ENCODE data around the gene PCCB.
"Not testable (repeated sequence)": the region's sequence is repeated elsewhere in the genome, so short reads cannot be mapped to it uniquely, and the experiment has no call there.

Gene PCCB

DNA sequence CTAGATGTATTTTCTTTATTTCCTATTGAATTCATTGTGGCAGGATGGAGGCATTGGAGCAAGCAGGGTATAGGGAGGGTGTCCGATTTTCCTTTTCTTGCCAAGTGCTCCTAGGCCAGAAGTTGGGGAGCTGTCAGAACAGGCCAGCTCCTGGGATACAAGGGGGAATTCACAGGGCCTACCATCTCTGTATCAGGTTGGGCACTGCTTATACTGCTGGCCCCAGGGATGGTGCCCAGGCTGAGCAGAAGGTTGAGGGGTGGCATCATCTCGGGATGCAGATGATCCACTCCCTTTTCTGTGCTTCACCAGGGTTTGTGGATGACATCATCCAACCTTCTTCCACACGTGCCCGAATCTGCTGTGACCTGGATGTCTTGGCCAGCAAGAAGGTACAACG, 79.5 kb downstream of the PCCB start:
- no peak for DNase-seq

DNA sequence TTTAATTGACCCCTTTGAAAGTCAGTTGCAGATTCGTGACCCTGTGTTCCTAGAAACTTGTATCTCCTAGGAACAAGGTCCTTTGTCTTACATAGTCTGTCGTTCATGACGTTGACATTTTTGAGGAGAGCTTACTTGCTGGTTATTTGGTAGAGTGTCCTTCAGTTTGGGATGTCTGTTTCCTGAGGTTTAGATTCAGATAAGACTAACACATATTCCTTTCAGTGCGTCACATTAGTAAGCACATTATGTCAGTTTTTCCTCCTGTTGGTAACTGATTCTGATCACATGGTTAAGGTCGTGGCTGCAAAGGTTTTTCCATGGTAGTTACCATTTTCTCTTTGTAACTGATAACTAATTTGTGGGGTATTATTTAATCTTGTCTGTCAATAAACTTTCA, 80.8 kb downstream of the PCCB start:
- no peak for DNase-seq

DNA sequence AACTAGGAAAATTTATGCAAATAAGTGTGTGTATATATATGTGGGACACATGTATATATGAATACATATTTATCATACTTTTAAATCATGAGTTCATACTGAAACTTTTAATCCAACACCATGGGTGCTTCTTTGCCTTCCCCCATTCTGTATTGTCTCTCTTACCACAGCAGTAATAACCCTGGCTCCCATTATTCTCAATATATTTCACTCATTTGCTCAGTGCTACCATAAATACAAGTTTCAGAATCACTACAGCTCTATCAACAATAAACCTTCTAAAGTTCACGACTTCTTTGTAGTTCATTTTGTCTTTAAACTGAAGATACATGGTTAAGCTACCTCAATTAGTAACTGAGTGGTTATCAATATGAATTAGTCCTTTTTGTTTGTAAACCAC, 82.2 kb downstream of the PCCB start:
- DNase-seq, result no peak

DNA sequence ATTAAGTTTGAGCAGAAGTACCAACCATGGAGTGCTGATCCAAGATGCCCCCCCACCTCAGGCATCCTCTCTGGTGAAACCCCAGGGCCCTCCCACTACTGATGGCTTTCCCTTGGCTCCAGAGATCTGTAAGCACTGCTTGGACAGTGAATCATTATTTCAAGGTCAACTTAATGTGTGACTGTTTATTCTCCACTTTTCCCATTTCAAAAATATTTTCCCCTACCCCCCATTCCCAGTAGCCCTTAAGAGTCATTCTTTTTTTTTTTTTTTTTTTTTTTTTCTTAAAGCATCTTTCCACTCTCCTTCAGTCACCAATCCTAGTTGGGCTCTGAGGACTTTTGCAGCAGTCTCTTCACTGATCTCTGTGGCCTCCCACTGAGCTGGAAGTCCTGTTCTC, 82.6 kb downstream of the PCCB start:
- no peak for DNase-seq

DNA sequence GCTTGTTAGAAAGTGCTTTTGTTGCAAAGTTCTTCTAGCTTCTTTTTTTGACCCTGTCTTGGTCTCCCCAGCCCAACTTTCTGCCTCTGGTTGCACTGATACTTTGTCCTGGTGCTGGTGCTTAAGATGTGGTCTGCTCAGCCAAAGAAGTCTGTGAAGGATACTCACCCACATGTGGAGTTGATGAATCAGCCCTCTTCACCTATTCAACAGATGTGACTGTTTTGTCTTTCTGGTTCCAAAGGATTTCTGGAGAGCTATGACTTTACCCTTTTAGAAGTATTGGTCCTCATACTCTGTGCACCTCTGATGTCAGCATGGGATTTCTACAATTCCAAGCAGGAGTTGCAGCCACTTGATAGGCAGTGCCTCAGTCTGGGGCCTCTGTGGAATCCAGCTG, 84.1 kb downstream of the PCCB start:
- no peak for DNase-seq

DNA sequence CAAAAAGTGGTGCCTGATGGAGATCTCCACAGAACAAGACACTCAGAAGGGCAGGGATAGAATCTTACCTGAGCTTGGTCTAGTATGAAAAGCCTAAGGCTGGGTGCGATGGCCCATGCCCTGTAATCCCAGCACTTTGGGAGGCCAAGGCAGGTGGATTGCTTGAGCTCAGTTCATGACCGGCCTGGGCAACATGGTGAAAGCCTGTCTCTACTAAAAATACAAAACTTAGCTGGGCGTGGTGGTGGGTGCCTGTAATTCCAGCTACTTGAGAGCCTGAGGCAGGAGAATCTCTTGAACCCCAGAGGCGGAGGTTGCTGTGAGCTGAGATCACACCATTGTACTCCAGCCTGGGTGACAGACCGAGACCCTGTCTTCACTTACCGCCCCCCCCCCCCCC, 84.6 kb downstream of the PCCB start:
- not testable (repeated sequence) for DNase-seq

DNA sequence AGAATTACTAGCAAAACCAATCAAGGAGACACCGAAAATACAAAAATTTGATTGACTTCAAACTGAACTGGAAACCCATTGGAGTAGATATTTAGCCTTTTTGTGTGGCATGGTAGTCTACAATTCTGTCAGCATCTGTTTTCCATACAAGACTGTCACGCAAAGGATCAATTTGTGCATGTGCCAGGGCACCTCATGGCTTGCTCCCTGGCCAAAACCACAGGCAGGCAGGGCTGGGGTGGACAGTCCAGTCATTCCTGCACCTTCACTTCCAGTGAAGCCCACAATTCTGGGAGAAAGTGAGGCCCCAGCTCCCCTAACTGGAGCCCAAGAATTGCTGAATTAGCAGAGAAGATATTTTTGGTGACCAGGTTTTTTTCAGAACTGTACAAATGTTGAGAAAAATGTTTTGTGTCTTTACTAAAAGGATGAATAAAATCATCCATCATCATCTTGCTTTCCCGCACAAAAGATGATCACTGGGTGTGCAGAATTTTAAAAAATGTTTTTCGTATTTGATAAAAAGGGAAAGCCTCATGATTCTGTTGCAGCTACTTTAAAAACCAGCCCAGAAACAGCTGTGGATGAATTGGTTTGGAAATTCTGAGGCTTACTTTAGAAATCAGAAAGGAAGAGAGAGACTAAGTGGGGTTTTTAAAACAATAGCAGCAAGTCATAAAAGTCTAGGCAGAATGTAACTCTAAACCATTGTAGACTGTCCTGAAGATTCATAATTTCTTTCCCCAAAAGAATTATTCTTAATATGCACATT, 86.4 kb downstream of the PCCB start:
- no peak for DNase-seq

DNA sequence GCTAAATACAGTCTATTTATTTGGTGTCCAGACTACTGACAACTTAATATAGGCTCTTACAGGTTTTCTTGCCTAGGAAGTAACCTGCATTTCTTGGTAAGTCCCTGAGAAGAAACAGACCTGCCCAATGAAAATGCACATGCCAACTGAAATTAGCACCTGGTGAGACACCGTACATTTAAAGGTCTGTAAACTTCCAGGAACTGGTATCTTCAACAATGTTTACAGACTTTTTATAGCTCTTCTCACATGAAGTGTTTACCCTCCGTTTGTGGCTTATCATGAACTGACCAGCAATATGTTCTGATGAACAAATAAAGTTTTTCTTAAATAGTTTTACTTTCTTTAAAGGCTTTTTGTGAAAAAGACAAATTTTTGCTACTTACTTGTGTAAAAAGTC, 93.3 kb downstream of the PCCB start:
- DNase-seq, result no peak

DNA sequence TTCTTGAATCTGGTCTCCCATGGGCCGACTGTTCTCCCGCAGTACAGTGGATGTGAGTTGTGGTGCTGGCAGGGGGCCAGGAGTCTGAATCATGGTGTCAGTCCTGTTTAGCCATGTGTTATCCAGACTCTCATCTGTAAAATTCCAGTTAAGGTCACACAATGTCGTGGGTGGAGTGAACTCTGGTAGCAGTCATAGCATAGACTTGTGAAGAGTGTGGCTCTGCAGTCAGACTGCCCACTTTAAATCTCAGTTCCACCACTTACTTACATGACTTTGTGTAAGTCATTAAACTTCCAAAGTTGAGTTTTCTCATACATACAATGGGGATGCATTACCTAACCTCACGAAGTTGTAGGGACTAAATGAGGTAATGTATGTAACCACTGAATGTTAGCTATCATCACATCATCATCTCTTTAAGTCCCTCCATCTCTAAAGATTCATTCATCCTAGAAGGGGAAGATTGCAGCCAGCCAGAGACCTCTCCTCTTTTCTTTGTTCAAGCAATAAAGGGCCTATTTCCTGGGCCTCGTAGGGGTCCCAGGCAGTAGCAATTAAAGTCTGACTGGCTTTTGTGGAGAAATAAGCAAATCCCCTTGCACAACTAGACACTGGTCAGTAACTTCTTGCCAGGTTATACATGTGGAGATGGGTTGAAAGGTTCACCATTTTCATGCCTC, 93.9 kb downstream of the PCCB start:
- no peak for DNase-seq

DNA sequence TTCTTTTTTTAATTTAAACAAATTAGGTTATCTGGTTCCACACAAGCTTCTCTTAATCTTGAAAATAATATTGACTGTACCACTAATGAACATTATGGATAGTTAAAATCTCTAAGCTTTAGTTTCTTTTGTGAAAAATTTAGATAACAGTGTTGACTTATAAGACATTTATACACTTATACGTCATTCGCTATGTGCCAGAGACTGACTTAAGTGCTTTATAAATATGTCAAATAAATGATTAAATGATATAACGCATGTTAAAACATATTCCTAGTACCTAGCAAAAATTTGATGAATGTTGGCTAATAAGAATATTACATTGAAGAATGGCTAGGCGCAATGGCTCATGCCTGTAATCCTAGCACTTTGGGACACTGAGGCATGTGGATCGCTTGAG, 96.3 kb downstream of the PCCB start:
- DNase-seq, result no peak

DNA sequence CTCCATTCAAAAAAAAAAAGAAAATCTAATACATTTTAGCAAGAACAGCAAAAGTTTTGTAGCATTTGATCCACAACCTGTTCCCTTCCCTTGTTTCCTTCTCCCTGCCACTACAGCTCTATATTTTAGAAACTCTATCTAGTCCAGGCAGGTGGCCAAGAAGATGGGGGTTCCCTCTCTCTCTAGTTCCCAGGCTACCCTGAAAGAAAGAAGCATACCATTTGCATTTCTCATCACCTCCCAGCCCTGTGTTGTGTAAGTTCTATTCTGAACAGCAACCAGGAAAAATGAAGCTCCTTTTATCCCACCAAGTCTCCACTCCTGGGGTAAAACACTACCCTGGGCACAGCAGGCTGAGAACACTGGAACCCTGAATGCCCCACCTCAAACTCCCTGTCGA, 100.0 kb downstream of the PCCB start:
- no peak for DNase-seq

DNA sequence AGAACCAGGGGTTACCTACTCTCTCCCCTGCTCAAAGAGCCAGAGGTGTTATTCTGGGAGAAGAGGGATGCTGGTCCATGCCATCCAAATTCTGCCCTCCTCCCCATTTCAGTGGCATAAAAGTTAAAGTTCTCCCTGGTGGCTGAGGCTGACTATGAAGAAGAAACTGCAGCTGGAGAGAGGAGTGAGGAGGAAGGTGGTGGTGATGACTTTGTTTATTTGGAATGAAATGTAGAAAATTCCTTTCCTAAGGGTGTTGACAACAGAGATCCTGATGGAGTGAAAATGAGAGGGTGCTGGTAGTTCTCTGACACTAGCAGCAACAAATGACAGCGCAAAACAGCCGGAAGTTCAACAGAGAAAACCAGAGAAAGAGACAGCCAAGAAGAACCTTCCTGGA, 100.4 kb downstream of the PCCB start:
- no peak for DNase-seq

DNA sequence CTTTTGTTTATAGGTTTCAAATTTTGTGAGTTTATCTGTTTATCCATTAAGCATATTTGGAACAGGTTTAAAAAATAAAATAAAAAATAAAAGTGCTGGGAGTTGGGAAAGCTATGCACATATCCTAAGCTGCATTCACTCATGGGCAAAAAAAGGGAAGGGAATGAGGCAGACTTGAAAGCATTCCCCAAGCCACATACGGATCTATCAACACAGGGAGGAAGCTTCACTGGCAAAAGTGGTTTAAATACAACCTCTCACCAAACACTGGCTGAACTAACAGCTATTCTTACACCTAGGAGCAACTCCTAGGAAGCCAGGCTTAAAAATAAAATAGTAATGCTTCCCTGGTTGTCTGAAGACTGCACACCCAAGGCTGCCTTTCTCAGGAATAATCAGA, 101.2 kb downstream of the PCCB start:
- DNase-seq, result no peak

DNA sequence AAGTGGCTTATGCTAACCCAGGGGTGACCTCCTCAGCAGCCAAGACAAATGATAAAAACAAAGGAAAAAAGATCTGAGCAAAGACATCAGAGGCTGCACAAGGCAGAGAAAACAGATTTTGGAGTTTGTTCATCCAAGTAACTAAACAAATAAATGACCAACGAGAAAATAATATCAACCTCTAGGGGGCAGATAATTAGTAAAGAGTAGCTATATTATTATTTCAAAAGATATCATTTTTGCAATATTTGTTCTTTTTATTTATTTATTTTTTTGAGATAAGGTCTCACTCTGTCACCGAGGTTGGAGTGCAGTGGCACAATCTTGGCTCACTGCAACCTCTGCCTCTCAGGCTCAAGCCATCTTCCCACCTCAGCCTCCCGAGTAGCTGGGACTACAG, 101.8 kb downstream of the PCCB start:
- no peak for DNase-seq

DNA sequence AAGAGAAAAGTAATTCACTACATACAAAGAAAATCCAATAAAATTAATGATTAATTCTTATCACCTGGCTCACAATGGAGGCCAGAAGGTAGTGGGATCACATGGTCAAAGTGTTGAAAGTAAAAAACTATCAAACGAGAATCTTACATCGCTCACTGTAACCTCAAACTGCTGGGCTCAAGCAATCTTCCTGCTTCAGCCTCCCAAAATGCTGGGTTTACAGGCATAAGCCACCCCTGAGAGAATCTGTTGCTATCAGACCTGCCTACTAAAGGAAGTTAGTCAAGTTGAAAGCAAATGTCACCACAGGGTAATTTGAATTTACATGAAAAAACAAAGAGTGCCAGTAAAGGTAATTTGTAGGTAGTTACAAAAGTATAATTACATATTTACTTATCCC, 103.3 kb downstream of the PCCB start:
- peak; percentile 64 for DNase-seq

DNA sequence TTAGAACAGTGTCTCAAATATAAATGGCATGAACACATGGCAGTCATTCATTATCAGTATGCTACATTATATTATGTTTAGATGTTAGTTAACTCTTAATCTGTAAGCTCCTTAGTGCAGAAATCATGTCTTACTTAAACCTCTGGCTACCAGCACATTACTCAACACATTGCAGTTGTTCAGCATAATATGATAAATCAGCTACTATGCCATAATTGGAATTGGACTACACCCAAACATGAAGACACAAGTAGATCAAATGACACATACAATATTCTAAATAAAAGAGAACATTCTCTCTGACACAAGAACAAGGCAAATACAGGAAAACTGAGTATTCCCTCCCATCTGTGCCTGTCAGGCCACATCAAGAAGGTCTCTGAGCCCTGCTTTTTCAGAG, 116.1 kb downstream of the PCCB start:
- DNase-seq, result no peak

DNA sequence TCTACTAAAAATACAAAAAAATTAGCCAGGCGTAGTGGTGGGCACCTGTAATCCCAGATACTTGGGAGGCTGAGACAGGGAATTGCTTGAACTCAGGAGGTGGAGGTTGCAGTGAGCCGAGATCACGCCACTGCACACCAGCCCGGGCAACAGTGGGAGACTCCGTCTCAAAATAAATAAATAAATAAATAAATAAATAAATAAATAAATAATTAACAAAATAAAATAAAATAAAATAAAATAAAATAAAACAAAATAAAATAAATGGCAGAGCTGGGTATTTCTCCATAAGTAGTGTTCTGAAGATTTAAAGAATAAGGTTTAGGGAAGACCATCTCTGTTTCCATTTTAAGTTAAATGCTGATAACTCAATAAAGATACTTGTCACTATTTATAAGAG, 125.7 kb downstream of the PCCB start:
- not testable (repeated sequence) for DNase-seq

DNA sequence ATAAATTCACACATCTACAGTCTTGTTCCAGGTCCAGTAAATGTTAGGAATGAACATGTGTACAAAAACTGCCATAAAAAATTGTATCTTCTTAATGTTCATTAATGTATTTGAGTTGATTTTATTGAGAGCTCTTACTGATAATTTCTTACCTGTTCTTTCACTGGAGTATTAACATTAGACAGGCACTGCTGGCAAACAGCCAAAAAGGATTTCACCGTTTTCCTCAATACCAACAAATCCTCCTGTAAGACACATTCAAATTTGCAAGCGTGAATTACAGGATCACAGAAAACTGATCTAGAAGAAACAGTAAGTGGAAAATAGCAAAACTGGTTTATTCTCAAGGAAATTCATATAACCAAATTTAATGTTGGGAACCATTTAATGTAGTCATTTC, 127.4 kb downstream of the PCCB start:
- DNase-seq, result no peak

DNA sequence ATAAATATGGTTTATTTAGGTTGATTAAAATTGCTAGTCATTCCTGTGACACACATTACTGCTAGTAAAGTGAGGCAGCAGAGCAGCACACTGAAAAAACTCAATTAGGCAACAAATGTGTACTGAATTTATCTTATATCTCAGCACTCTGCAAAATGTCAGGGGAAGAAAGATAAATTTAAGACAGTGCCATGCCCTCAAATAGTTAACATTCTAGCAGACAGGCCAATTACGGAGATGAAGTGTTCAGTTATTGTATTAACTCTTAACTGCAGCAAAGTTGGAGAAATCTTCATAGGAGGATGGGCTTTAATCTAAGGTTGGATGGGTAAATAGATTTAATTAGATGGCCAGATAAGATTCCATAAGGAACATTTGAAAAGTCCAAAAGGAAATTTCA, 127.9 kb downstream of the PCCB start:
- DNase-seq, result no peak
